CD4-positive, alpha-beta T cell treated with Interleukin-15 for 1 hour (primary cell): Measurements from ENCODE around the gene STS.

ENCODE experiments used
- DNase-seq: peaks from one replicate; pipeline ENCODE4 v3.0.0-alpha.2; 2020

Gene STS

DNA sequence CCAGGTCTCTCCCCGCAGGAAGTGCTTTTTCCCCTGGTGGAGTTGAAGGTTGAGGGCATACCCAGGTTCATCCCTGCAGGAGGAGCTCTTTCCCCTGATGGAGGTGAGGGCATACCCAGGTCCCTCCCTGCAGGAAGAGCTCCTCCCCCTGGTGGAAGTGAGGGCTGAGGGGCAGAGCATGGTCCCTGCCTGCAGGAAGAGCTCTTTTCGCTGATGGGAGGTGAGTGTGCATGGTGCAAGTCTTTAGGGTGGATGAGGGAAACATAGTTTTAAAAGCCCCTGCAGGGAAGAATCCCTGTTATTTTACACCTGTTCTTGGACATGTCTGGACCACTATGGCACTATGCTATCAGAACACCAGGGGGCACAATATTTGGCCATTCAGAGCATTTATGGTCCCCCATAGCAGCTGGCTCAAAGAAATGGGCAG is 44.2 kb downstream of the STS start:
- DNase-seq: no peak

DNA sequence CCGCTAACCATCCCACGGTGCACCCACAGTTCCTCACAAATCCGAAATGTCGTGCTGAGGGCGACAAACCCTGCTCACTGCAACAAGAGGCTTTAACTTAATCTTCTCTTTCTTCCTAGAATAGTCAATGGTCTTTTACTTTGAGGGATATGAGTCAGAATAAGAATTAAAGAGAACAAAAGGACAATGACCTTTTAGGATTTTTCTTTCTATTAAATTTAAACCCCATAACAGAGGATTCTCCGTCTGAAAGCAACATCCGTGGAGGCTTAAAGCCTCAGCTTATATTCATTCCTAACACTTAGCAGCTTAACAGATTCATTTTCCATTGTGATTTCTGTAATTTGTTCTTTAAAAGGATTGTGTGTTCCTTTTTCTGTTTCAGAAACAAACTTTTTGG is 45.4 kb downstream of the STS start:
- no peak for DNase-seq

DNA sequence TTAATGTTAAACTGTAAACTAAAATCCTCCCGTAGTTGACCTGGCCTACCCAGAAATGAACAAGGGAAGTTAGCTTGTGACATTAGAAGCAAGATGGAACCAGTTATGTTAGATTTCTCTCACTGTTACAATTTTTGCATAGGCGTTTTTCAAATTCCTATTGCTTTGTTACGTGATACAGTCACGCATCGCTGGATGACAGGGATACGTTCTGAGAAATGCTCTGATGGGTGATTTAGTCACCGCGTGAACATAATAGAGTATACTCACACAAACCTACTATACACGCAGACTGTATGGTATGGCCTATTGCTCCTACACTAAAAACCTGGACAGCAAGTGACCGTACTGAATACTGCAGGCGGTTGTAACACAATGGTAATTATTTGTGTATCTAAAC is 47.1 kb downstream of the STS start:
- DNase-seq: no peak
